Upper lobe of left lung (tissue), 4 donors: ENCODE results near the gene LPCAT1.

Source experiments
- POLR2A ChIP-seq, 4 donors: fragments of 450-650 bp; IDR thresholded peaks; one replicate each; pipeline ENCODE4 v1.5.1; 2016 to 2017; ENCODE audit warnings: antibody characterized with exemption in 4 of 4, mild to moderate bottlenecking in 2 of 4
- POLR2AphosphoS5 ChIP-seq, 2 donors: sonication (generic); formaldehyde crosslinking; IDR thresholded peaks; one replicate each; pipeline ENCODE4 v1.5.1; 2017; ENCODE audit warnings: antibody characterized with exemption in 2 of 2
- TF ChIP-seq, protein P1 (sequence below), 6 experiments: fragments of 450-650 bp in 4 of 6; fragments of 200-600 bp in 2 of 6; sonication (generic) in 2 of 6; IDR thresholded peaks; one replicate each; pipeline ENCODE4 v1.5.1; 2016 to 2019; ENCODE audit warnings: antibody characterized with exemption in 6 of 6

DNA sequence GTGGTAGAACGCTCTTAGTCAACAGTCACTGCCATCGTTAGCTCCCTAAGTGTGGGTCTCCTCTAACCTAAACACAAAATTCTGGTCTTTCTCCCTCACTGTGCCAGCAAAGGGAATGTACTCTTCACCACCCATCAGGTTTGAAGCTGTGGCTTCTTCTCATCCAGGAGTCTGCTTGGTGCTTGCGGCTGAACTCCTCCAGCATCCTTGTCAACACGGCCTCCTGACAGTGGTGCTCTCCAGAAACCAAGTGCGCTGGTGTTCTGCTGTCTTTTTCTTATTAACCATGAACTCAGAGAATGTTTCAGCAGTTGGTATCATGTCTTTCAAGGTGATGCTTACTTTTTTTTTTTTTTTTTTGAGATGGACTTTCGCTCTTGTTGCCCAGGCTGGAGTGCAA is 23.9 kb upstream of the LPCAT1 start:
- TF ChIP-seq POLR2A (IDR thresholded peaks at IDR 0.05) (no peak), POLR2AphosphoS5 (IDR thresholded peaks at IDR 0.05) (no peak)
- TF ChIP-seq, protein P1, sequence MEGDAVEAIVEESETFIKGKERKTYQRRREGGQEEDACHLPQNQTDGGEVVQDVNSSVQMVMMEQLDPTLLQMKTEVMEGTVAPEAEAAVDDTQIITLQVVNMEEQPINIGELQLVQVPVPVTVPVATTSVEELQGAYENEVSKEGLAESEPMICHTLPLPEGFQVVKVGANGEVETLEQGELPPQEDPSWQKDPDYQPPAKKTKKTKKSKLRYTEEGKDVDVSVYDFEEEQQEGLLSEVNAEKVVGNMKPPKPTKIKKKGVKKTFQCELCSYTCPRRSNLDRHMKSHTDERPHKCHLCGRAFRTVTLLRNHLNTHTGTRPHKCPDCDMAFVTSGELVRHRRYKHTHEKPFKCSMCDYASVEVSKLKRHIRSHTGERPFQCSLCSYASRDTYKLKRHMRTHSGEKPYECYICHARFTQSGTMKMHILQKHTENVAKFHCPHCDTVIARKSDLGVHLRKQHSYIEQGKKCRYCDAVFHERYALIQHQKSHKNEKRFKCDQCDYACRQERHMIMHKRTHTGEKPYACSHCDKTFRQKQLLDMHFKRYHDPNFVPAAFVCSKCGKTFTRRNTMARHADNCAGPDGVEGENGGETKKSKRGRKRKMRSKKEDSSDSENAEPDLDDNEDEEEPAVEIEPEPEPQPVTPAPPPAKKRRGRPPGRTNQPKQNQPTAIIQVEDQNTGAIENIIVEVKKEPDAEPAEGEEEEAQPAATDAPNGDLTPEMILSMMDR (IDR thresholded peaks at IDR 0.05) = no peak
